Subcutaneous adipose tissue (tissue), 4 donors: ENCODE results near the gene FGD5. TPM values are rescaled to one million over a fixed set of nuclear protein-coding genes. Genes with fewer than 3 reads are reported as not detected.

Source experiments
- CTCF ChIP-seq: fragments of 450-650 bp; IDR thresholded peaks from one replicate; pipeline ENCODE4 v1.5.1; 2016; ENCODE audit warnings: low read depth, mild to moderate bottlenecking, control low read depth, antibody characterized with exemption, moderate library complexity
- total RNA-seq, 4 donors: library from RNA; depleted of rRNA; stranded (reverse); fragments of >200 nt; gene quantifications; one replicate each; pipeline ENCODE4 v1.1.0, GENCODE V29; 2016

FGD5 gene
- total RNA-seq, 4 donors from 2014 or later, result 18.2 to 62.9 (median 27.6) TPM

- TF ChIP-seq CTCF, result no peak
Measured at GRCh38 chr3:14808502-14809266, 10.1 kb upstream of the FGD5 start.

GRCh38 chr3:14810070-14810791 lies 8.5 kb upstream of the FGD5 start:
- TF ChIP-seq CTCF, result no peak

GRCh38 chr3:14810801-14811661 lies 7.7 kb upstream of the FGD5 start:
- no peak for TF ChIP-seq CTCF

- TF ChIP-seq CTCF, result no peak
Measured at GRCh38 chr3:14811684-14812083, 7.1 kb upstream of the FGD5 start.

GRCh38 chr3:14812196-14812790 lies 6.5 kb upstream of the FGD5 start:
- no peak for TF ChIP-seq CTCF

GRCh38 chr3:14814411-14814871 lies 4.3 kb upstream of the FGD5 start:
- no peak for TF ChIP-seq CTCF
